Endodermal cell (in vitro differentiated cells): ENCODE results near the gene GTF2H3. TPM values are rescaled to one million over a fixed set of nuclear protein-coding genes. Genes with fewer than 3 reads are reported as not detected.
A peak's percentile ranks its signal among the peaks of the same experiment; 100 is the strongest.

Experiments
- DNase-seq: peaks from one replicate; pipeline ENCODE4 v3.0.0-alpha.2; 2017
- H3K27ac ChIP-seq: 2 replicates; pipeline ENCODE4 v1.5.1; 2013; ENCODE audit warnings: mild to moderate bottlenecking, low read depth, low read length, moderate library complexity
- H3K27me3 ChIP-seq: 2 replicates; pipeline ENCODE4 v1.6.1; 2013; ENCODE audit warnings: mild to moderate bottlenecking, low read length, moderate library complexity; ENCODE audit not compliant: insufficient read depth, control insufficient read depth, poor library complexity, severe bottlenecking
- H3K36me3 ChIP-seq: 2 replicates; pipeline ENCODE4 v1.7.0; 2013; ENCODE audit warnings: mild to moderate bottlenecking, low read length, moderate library complexity; ENCODE audit not compliant: control insufficient read depth, insufficient read depth
- H3K4me1 ChIP-seq: one replicate; pipeline ENCODE4 v1.7.0; 2013; ENCODE audit warnings: low read length; ENCODE audit not compliant: control insufficient read depth, insufficient read depth
- H3K4me3 ChIP-seq: 2 replicates; pipeline ENCODE4 v1.5.1; 2013; ENCODE audit warnings: mild to moderate bottlenecking, low read length, moderate library complexity
- H3K9ac ChIP-seq: 2 replicates; pipeline ENCODE4 v1.6.1; 2013; ENCODE audit warnings: mild to moderate bottlenecking, low read length, moderate library complexity; ENCODE audit not compliant: poor library complexity, severe bottlenecking; ENCODE audit errors: extremely low read depth
- H3K9me3 ChIP-seq: 2 replicates; pipeline ENCODE4 v1.6.1; 2013; ENCODE audit warnings: mild to moderate bottlenecking, low read length, moderate library complexity; ENCODE audit not compliant: control insufficient read depth
- H3K27ac Mint-ChIP-seq: 2 replicates; pipeline ENCODE4 v1.8.0; 2020; ENCODE audit warnings: mixed read lengths
- H3K27me3 Mint-ChIP-seq: 2 replicates; pipeline ENCODE4 v1.8.0; 2021; ENCODE audit warnings: mild to moderate bottlenecking, mixed read lengths; ENCODE audit not compliant: insufficient read depth
- H3K36me3 Mint-ChIP-seq: 2 replicates; pipeline ENCODE4 v1.8.0; 2020; ENCODE audit warnings: low read depth, mixed read lengths
- H3K4me1 Mint-ChIP-seq: 2 replicates; pipeline ENCODE4 v1.8.0; 2020; ENCODE audit warnings: mixed read lengths
- H3K4me3 Mint-ChIP-seq: 2 replicates; pipeline ENCODE4 v1.8.0; 2020; ENCODE audit warnings: mild to moderate bottlenecking, moderate library complexity, mixed read lengths
- H3K9me3 Mint-ChIP-seq: 2 replicates; pipeline ENCODE4 v1.8.0; 2020; ENCODE audit warnings: mild to moderate bottlenecking, mixed read lengths
- WGBS, 2 experiments: methylation state at CpG; one replicate each; pipeline versions ENCODE4 v1.1.5 to v1.1.7; 2013; ENCODE audit warnings: missing lambda C conversion rate in 2 of 2, mixed read lengths in 1 of 2; ENCODE audit not compliant: insufficient coverage in 1 of 2, insufficient read length in 1 of 2; 5-methylcytosine and 5-hydroxymethylcytosine counted together
- total RNA-seq, 2 donors: library from RNA; stranded (reverse); fragmentation: NEBNext Ultra II Directional in 1 of 2; extraction: Animal tissue kit (Norgen Biotek cat#: 25700) in 1 of 2; gene quantifications; 2 replicates in 1 of 2; 3 replicates in 1 of 2; pipeline ENCODE4 v1.2.1, GENCODE V29; 2021
- TF ChIP-seq, protein P1 (sequence below): fragments of 200-600 bp; sonication (generic); conservative IDR thresholded peaks from 2 replicates; pipeline ENCODE4 v1.5.0; 2021; ENCODE audit warnings: antibody characterized with exemption, mild to moderate bottlenecking

GTF2H3 gene
- total RNA-seq, 2 donors from 2014 or later = 39.4 to 42.5 TPM

DNA sequence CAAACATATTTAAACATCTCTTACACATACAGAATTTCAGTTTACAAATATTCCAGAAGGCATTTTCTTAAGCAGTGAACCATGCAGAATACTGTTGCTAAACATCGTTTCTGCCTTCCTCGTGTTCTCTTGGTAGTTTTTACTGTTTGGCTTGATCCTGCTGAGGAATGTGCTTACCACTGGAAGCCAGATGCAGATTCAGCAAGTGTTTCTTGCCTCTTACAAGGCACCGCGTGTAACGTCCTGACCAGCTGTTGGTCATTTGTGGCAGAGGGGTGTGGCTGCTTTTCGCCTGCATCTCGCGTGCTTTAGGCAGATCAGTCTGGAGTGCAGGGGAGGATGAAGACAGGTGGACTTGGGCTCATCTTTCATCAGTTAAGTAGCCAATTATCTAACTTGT, 12.5 kb upstream of the GTF2H3 start:
- Histone ChIP-seq H3K9ac (no peak overlapping the region), H3K27ac (no peak overlapping the region), H3K9me3 (no peaks in the 10 kb centered on the region), H3K27me3 (no peaks in the 10 kb centered on the region), H3K4me1 (no peaks in the 10 kb centered on the region), H3K36me3 (peaks cover 89% of the 10 kb centered on the region), H3K4me3 (no peak overlapping the region)
- Mint-ChIP-seq H3K4me1 (no peaks in the 10 kb centered on the region), H3K36me3 (peaks cover 73% of the 10 kb centered on the region), H3K4me3 (no peak overlapping the region), H3K27me3 (no peaks in the 10 kb centered on the region), H3K9me3 (no peaks in the 10 kb centered on the region), H3K27ac (no peak overlapping the region)
- DNase-seq = no peak
- TF ChIP-seq, protein P1, sequence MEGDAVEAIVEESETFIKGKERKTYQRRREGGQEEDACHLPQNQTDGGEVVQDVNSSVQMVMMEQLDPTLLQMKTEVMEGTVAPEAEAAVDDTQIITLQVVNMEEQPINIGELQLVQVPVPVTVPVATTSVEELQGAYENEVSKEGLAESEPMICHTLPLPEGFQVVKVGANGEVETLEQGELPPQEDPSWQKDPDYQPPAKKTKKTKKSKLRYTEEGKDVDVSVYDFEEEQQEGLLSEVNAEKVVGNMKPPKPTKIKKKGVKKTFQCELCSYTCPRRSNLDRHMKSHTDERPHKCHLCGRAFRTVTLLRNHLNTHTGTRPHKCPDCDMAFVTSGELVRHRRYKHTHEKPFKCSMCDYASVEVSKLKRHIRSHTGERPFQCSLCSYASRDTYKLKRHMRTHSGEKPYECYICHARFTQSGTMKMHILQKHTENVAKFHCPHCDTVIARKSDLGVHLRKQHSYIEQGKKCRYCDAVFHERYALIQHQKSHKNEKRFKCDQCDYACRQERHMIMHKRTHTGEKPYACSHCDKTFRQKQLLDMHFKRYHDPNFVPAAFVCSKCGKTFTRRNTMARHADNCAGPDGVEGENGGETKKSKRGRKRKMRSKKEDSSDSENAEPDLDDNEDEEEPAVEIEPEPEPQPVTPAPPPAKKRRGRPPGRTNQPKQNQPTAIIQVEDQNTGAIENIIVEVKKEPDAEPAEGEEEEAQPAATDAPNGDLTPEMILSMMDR = no peak
- WGBS, 2 experiments = 97 to 100% methylated on average over 6 to 8 of the region's 8 CpGs

DNA sequence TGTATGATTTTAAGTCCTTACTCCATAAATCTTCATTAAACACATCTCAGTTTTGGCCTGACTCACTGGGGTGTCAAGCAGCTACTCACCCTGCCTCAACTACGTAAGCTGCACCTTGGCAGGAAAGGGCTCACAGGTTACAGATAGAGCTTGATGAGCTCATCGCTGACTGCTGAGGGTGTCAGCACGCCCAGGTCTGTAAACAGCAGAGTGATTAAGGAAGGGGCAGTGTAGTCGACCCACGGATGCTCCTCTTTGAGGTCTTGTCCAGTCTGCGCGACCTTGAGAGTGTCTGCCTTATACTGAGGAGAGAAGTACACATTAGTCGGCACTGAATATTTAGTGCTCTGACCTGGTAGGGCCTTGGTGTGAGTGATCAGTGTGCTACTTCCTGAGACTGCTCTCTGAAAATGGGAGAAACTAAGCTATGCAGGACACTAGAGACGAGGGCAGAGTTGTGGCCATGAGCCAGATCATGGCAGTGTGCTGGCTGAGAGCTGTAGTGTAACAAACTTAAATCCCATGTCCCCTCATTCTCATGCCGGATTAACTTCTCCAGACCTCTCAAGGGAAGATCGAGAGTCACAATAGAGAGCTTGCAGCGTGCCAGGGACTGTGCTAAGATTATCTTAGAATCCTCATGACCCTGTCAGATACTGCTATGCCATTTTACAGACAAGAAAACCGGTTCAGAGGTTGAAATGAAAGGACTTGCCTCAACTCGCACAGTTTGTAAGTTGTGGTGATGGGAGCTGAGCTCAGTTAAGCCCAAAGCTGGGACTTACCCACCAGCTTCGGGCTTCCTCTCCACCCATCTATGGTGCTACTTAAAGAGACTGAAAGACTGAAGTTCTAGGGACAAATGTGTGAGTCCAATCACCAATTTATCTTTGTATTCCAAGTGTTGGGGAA, 11.8 kb upstream of the GTF2H3 start:
- H3K27ac ChIP-seq = no peak overlapping the region
- WGBS, 2 experiments = 94 to 97% methylated on average over 14 to 15 of the region's 15 CpGs
- peaks cover 89% of the 10 kb centered on the region for H3K36me3 ChIP-seq
- no peaks in the 10 kb centered on the region for H3K27me3 Mint-ChIP-seq
- no peaks in the 10 kb centered on the region for H3K9me3 Mint-ChIP-seq
- peak overlapping the region; percentile 81 for H3K27ac Mint-ChIP-seq
- TF ChIP-seq, protein P1 = no peak
- no peaks in the 10 kb centered on the region for H3K4me1 Mint-ChIP-seq
- no peak for DNase-seq
- no peak overlapping the region for H3K9ac ChIP-seq
- no peaks in the 10 kb centered on the region for H3K9me3 ChIP-seq
- H3K4me3 Mint-ChIP-seq = no peak overlapping the region
- no peaks in the 10 kb centered on the region for H3K27me3 ChIP-seq
- no peak overlapping the region for H3K4me3 ChIP-seq
- no peaks in the 10 kb centered on the region for H3K4me1 ChIP-seq
- peaks cover 75% of the 10 kb centered on the region for H3K36me3 Mint-ChIP-seq

DNA sequence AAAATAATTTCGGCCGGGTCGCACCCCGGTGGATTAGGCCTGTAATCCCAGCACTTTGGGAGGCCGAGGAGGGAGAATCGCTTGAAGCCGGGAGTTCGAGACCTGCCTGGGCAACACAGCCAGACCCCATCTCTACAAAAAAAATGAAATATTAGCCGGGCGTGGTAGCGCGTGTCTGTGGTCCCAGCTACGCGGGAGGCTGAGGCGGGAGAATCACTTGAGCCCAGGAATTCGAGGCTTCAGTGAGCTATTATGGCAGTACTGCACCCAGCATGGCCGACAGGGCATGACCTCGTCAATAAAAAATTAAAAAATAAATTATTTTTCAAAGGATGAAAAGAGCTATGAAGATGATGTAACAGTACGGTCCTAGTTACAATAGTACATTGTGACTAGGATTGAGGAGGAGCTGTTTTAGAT, 523 bp downstream of the GTF2H3 start:
- Histone ChIP-seq H3K9ac (peak overlapping the region; percentile 97), H3K36me3 (peaks cover 26% of the 10 kb centered on the region), H3K27ac (peak overlapping the region; percentile 79), H3K4me1 (peaks cover 3% of the 10 kb centered on the region), H3K4me3 (peak overlapping the region; percentile 98), H3K27me3 (no peaks in the 10 kb centered on the region), H3K9me3 (no peaks in the 10 kb centered on the region)
- H3K4me1 Mint-ChIP-seq = peaks cover 8% of the 10 kb centered on the region
- H3K27ac Mint-ChIP-seq = peak overlapping the region; percentile 99
- peak overlapping the region; percentile 79 for H3K4me3 Mint-ChIP-seq
- DNase-seq = peak; percentile 53
- H3K27me3 Mint-ChIP-seq = no peaks in the 10 kb centered on the region
- H3K36me3 Mint-ChIP-seq = peaks cover 23% of the 10 kb centered on the region
- H3K9me3 Mint-ChIP-seq = no peaks in the 10 kb centered on the region
- WGBS, 2 experiments = 7 to 14% methylated on average over 16 to 19 of the region's 19 CpGs
- TF ChIP-seq, protein P1 = no peak
